Endometrial microvascular endothelial cells (primary cell): ENCODE data around the gene KCTD5. TPM values are rescaled to one million over a fixed set of nuclear protein-coding genes. Genes with fewer than 3 reads are reported as not detected.
"Not testable (repeated sequence)": the region's sequence is repeated elsewhere in the genome, so short reads cannot be mapped to it uniquely, and the experiment has no call there.

Source experiments
- in situ Hi-C: cut with HindIII; loops from 2 replicates; pipeline ENCODE4 v1.10.0; 2017; ENCODE audit warnings: low sequenced_read_pairs, low pct_unique_long_range_greater_than_20kb; ENCODE audit errors: inconsistent ontology term
- total RNA-seq: library from RNA; depleted of rRNA; stranded (reverse); fragments of >200 nt; gene quantifications from one replicate; pipeline ENCODE4 v1.2.3, GENCODE V29; 2015; ENCODE audit errors: inconsistent ontology term

KCTD5 gene
- total RNA-seq, 1 donor from 2014 or later: 34.8 TPM

DNA sequence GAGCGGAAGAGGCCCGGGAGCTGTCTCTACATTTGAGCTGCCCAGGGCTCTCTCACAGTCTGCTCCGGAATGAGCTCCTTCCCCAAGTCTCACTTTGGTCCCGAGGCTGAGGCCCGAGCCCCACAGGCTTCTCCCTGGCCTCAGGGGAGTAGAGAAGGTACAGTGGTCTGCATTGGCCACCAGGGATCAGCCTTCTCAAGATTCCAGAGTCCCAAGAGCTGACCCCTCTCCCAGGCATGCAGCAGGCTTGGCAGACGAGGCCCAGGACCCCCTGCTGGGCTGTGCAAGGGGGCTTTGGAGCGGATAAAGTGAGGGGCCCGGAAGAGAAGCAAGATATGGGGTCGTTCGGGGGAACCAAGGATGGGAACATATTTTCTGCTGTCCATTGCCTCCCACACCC is 34.6 kb downstream of the KCTD5 start:
- in situ Hi-C loops: no loop called here

DNA sequence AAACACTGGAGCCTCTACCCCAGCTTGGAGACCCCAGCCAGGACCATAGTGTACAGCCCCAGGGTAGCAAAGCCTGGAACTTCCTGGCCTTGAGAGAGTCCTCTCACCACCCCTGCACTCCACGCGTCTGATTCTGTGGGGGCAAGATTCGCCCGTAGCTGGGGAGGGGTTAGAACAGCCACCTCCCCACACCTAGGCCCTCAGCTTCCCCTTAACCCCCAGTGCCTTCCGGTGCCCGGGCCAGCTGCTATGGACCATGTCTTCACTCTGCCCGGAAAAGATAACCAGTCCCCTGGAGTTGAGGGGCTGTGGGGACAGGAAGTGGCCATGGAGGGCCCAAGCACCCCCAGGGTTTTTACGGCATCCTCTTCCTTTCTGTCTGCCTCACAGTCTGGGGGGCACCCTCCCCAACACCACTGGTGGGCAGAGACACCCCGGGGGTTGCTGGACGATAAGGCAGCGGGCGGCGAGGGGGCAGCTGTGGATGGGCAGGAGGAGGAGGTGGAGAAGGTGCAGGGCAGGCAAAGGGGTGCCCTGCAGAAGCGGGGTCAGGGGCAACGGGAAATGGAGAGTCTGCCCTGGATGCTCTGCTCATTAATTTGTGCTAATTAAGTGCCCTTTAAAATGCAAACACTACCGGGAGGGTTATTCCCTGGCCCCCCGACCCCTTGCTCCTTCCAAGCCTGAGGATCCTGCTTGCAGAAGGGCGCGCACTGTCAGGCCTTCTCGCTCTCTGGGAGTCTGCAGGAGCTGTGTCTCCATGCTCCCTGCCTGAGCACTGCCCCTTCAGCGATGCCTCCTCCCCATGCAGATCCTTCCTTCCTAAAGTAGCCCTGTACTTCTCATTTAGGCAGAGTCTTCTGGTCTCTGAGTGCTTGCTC is 35.3 kb downstream of the KCTD5 start:
- in situ Hi-C loops: no loop called here

GRCh38 chr16:2719328-2720063 is 37.2 kb downstream of the KCTD5 start:
- in situ Hi-C loops: no loop called here

- in situ Hi-C loops: no loop called here
Observed at GRCh38 chr16:2720064-2720457, 37.7 kb downstream of the KCTD5 start, which contains the start of gene PRSS27. Gene PRSS27, minus strand, starts transcription at chr16:2720224. Its CDS starts 64 bp downstream, at chr16:2720160.

GRCh38 chr16:2720719-2721633 is 38.7 kb downstream of the KCTD5 start:
- in situ Hi-C loops: no loop called here

DNA sequence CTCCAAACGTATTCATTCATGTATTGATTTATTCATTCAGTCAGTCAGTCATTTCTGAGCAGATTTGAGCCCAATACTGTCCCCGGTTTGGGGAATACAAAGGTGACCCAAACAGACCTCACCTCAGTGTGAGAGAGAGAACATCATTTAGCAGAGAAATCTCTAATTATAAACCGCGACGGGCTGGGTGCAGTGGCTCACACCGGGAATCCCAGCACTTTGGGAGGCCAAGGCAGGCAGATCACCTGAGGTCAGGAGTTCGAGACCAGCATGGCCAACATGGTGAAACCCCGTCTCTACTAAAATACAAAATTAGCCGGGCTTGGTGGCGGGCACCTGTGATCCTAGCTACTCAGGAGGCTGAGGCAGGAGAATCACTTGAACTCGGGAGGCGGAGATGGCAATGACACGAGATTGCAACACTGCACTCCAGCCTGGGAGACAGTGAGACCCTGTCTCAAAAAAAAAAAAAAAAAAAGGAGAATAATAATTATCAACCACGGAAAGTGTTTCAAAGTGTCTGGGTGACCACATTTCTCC is 39.4 kb downstream of the KCTD5 start:
- in situ Hi-C loops: not testable (repeated sequence)

DNA sequence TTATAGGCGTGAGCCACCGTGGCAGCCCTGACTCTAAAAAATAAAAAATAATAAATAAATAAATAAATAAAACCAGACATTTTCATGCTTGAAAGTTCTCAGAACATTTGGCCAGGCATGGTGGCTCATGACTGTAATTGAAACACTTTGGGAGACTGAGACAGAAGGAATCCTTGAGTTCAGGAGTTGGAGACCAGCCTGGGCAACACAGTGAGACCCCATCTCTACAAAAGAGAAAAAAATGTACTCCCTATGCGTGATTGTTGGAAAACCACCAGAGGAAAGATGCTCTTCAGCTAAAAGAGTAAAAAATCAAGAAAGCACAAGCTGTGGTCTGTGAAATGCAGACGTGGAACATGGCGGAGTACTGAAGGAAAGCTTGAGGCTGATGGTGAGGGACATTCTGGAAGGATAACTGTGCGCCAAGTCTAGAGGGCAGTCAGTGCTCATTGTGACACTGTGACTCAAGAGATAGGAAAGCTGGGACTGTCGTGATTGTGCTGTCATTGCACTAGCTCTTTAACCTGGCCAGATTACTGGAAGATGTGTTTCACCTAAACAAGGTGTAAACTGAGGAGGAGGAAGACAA is 41.9 kb downstream of the KCTD5 start:
- in situ Hi-C loops: no loop called here

- in situ Hi-C loops: no loop called here
Observed at GRCh38 chr16:2724816-2725348, 42.6 kb downstream of the KCTD5 start.

DNA sequence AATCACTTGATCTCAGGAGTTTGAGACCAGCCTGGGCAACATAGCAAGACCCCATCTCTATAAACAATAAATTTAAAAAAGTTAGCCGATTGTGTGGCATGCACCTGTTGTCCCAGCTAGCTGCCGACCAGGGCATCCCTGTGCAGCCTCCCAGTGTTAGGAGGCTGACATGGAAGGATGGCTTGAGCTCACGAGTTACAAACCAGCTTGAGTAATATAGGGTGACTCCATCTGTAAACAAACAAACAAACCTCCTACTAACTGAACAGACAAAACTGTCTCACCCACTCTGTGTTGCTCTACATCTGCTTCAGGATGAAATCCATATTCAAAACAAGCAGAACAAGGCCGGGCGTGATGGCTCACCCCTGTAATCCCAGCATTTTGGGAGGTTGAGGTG is 44.6 kb downstream of the KCTD5 start:
- in situ Hi-C loops: no loop called here

DNA sequence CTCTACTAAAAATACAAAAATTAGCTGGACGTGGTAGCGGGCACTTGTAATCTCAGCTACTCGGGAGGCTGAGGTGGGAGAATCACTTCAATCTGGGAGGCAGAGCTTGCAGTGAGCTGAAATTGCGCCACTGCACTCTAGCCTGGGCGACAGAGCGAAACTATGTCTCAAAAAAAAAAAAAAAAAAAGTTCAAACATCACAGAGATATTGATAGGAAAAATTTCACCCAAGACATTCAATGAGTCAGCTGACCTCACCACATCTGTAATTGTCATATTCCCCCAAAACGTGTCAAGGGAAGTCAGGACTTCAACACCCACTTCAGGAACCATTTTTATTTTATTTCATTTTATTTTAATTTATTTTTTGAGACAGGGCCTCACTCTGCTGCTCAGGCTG is 45.7 kb downstream of the KCTD5 start:
- in situ Hi-C loops: no loop called here

GRCh38 chr16:2734844-2735515 is 52.7 kb downstream of the KCTD5 start:
- in situ Hi-C loops: no loop called here

DNA sequence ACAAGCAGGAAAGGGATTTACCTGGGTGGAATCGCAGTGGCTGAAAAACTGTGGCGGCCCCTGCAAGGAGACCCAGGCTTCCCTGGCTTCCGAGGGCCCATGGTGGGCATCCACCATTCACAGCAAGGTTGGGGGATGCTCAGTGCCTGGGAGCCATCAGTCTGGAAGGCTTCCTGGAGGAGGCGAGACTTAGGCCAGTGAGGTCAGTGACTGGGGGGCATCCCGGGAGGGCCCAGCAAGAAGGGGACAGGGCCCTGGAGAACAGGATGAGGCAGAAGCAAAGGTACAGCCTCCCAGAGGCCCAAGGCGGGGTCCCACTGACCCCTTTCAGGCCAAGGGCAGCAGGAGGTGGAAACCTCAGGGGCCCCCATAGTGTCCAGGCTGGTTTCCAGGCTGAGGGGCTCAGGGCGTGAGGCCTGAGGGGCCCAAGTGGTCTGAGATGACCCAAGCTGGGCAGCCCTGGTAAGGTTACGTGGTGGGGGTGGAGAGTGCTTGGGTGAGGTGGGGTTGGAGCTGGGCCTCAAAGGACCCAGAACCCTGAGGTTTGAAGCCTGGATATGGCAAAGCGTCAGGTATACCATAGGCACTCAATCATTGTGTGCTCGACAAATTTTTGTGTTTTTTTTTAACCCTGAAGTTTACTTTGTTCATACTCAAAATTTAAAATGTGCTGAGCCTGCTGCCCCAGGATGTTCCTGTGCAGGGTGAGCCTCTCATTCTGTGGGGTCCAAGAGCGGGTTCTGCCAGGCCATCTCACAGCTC is 54.3 kb downstream of the KCTD5 start:
- in situ Hi-C loops: no loop called here

DNA sequence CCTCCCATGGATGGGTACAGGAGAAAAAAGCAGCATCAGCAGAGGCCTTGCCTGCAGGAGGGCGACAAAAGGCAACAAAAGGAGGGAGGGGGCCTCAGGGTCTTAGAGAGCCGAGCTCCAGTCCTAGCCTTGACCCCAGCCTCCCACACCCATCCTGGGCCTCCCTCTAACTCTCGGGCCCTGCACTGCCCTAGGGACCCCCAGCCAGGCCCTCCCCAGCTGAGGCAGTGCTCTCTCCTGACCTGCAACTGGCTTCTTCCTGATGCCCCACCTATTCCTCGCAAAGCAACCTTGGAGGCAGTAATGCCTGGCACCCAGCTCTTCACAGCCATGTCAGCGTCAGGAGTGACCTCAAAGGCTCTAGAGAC is 54.9 kb downstream of the KCTD5 start:
- in situ Hi-C loops: no loop called here

DNA sequence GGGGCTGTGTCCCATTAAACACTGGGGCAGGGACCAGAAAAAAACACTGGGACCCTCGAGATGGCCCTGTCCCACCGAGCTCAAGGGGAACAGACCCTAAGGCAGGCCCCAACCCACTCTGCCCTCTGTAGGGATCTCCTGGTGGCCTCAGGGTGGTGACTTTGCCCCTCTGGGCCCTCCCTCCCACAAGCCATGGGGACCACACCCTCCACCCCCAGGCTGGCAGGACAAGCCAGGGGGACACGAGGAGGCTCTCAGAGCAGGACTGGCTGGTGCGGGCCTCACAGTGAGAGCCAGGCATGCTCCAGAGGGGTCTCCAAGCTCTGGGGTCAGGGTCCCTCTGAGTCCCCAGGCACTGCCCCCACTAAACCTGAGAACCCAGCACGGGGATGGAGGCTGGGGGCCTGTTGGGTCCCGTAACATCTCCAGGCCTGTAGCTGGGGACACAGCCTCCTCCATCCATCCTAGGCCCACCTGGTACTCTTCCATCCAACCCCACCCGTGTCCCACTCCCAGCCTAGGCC is 55.6 kb downstream of the KCTD5 start:
- in situ Hi-C loops: no loop called here

GRCh38 chr16:2738615-2739014 is 56.3 kb downstream of the KCTD5 start:
- in situ Hi-C loops: no loop called here

GRCh38 chr16:2739625-2740430 is 57.5 kb downstream of the KCTD5 start:
- in situ Hi-C loops: no loop called here
